Vagina (tissue), 2 donors: ENCODE results near the gene FAH.

Experiments used
- CTCF ChIP-seq, 3 experiments: fragments of 450-650 bp in 2 of 3; fragments of 200-600 bp in 1 of 3; sonication (generic) in 1 of 3; IDR thresholded peaks; one replicate each; pipeline ENCODE4 v1.5.1; 2017 to 2019; ENCODE audit warnings: antibody characterized with exemption in 3 of 3, mild to moderate bottlenecking in 2 of 3, moderate library complexity in 2 of 3
- POLR2A ChIP-seq, 2 donors: fragments of 450-650 bp; IDR thresholded peaks; one replicate each; pipeline ENCODE4 v1.6.1; 2017; ENCODE audit warnings: antibody characterized with exemption in 2 of 2, mild to moderate bottlenecking in 2 of 2, moderate library complexity in 2 of 2
- POLR2AphosphoS5 ChIP-seq, 2 donors: sonication (generic); formaldehyde crosslinking; IDR thresholded peaks; one replicate each; pipeline ENCODE4 v1.9.0; 2017; ENCODE audit warnings: antibody characterized with exemption in 2 of 2, mild to moderate bottlenecking in 2 of 2, low read depth in 1 of 2; ENCODE audit not compliant: insufficient read depth in 1 of 2

DNA sequence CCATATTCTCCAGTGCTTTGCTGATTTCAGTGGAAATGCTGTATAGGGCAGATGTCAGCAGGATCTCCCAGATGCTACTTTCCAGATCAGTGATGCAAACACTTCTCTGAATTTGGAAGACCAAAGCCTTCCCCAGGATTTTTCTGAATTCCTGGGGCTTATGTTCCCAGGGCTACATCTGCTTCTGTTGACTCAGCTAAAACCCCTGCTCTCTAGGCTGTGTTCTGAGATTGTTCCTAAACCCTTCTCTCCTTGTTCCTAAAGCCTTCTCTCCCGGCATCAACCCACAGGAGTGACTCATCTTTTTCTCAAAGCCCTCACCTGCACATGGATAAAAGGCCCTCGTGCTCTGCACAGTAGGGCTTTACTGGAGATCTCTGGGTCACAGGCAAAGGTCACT, 35.5 kb downstream of the FAH start:
- no peak for TF ChIP-seq POLR2A (IDR thresholded peaks at IDR 0.05)
- no peak for TF ChIP-seq POLR2AphosphoS5 (IDR thresholded peaks at IDR 0.05; ENCODE audit: insufficient read depth in 1 of 2, low read depth in 1 of 2)
- no peak for TF ChIP-seq CTCF (IDR thresholded peaks at IDR 0.05)
